A549 (cell line): ENCODE results near the gene SGIP1. TPM values are rescaled to one million over a fixed set of nuclear protein-coding genes. Genes with fewer than 3 reads are reported as not detected.
"Not testable (repeated sequence)": the region's sequence is repeated elsewhere in the genome, so short reads cannot be mapped to it uniquely, and the experiment has no call there.

Source experiments
- ATAC-seq, 2 experiments: fragments of 200-7000 bp in 1 of 2; fragments of >200 bp in 1 of 2; cut with Nextera tagmentation in 1 of 2; cut with Tn5 transposase in 1 of 2; 3 replicates each; pipeline versions ENCODE4 v1.8.0 to v1.9.1; 2018 to 2020; ENCODE audit warnings: mild to moderate bottlenecking in 1 of 2, moderate library complexity in 1 of 2
- CTCF ChIA-PET: fragments of 300-600 bp; sonication (Branson Sonifier 250); formaldehyde crosslinking; extraction: SDS; loops from one replicate; lab custom pipeline; 2021; ENCODE audit warnings: antibody characterized with exemption, inconsistent platforms; lab: Yijun Ruan, JAX
- POLR2A ChIA-PET: fragments of 350-600 bp; formaldehyde crosslinking; extraction: SDS; loops from one replicate; lab custom pipeline; 2021; ENCODE audit warnings: antibody characterized with exemption, inconsistent platforms; lab: Yijun Ruan, JAX
- DNase-seq, 2 experiments: peaks; one replicate each; pipeline versions ENCODE4 v3.0.0 to v3.0.0-alpha.2; 2011 to 2016; ENCODE audit warnings: low read depth in 1 of 2, low spot score in 1 of 2
- FAIRE-seq: peaks from 2 replicates; lab custom pipeline; 2011; peaks lifted over from hg19 to GRCh38; lab: Jason Lieb, UNC
- H3K27ac ChIP-seq, 2 experiments: fragments of >200 bp; sonication (Bioruptor Twin); formaldehyde crosslinking; 3 replicates each; pipeline ENCODE4 v1.5.1; 2016 to 2017
- H3K4me1 ChIP-seq: fragments of >200 bp; sonication (Bioruptor Twin); formaldehyde crosslinking; 3 replicates; pipeline ENCODE4 v1.6.1; 2016
- H3K4me2 ChIP-seq: fragments of >200 bp; sonication (Bioruptor Twin); formaldehyde crosslinking; 3 replicates; pipeline ENCODE4 v1.6.1; 2016
- H3K4me3 ChIP-seq: fragments of >200 bp; sonication (Bioruptor Twin); formaldehyde crosslinking; 3 replicates; pipeline ENCODE4 v1.5.1; 2016
- H3K9me3 ChIP-seq: fragments of >200 bp; sonication (Bioruptor Twin); formaldehyde crosslinking; 3 replicates; pipeline ENCODE4 v1.6.1; 2016
- CHD2 ChIP-seq: fragments of 150-350 bp; IDR thresholded peaks from 2 replicates; pipeline ENCODE4 v1.6.1; 2014; ENCODE audit warnings: low read length; ENCODE audit not compliant: partially characterized antibody
- EHMT2 ChIP-seq: fragments of 200-600 bp; sonication (generic); IDR thresholded peaks from 2 replicates; pipeline ENCODE4 v1.6.1; 2016; ENCODE audit warnings: antibody characterized with exemption, low read depth, mild to moderate bottlenecking, moderate library complexity
- EP300 ChIP-seq, 2 experiments: fragments of >200 bp; sonication (Bioruptor Twin); formaldehyde crosslinking; IDR thresholded peaks; 2 replicates in 1 of 2; 3 replicates in 1 of 2; pipeline ENCODE4 v1.6.1; 2016 to 2017
- FOSB ChIP-seq: fragments of 250-450 bp; sonication (Bioruptor Pico); IDR thresholded peaks from 2 replicates; pipeline ENCODE4 v1.5.0; 2020; ENCODE audit warnings: mild to moderate bottlenecking, moderate library complexity
- FOSL2 ChIP-seq, 2 experiments: fragments of 450-650 bp in 1 of 2; fragments of >200 bp in 1 of 2; sonication (Bioruptor Twin) in 1 of 2; formaldehyde crosslinking; IDR thresholded peaks; 2 replicates each; pipeline versions ENCODE4 v1.5.0 to v1.6.1; 2016 to 2020; ENCODE audit warnings: mild to moderate bottlenecking in 1 of 2, moderate library complexity in 1 of 2
- JUNB ChIP-seq: fragments of >200 bp; sonication (Bioruptor Twin); formaldehyde crosslinking; IDR thresholded peaks from 2 replicates; pipeline ENCODE4 v1.6.1; 2016
- MAFK ChIP-seq: fragments of 450-650 bp; IDR thresholded peaks from 2 replicates; pipeline ENCODE4 v1.6.1; 2014; ENCODE audit not compliant: partially characterized antibody
- NFE2L2 ChIP-seq: fragments of 150-350 bp; conservative IDR thresholded peaks from 2 replicates; pipeline ENCODE4 v1.6.1; 2014; ENCODE audit warnings: low read length
- NR3C1 ChIP-seq: fragments of >200 bp; sonication (Bioruptor Twin); formaldehyde crosslinking; IDR thresholded peaks from 3 replicates; pipeline ENCODE4 v1.6.1; 2017
- PHF8 ChIP-seq: fragments of 200-600 bp; sonication (generic); IDR thresholded peaks from 2 replicates; pipeline ENCODE4 v1.6.1; 2016; ENCODE audit warnings: low read depth, mild to moderate bottlenecking, antibody characterized with exemption, moderate library complexity, borderline replicate concordance
- POLR2A ChIP-seq: IDR thresholded peaks from 2 replicates; pipeline ENCODE4 v1.6.1; 2012; ENCODE audit warnings: mild to moderate bottlenecking, low read length
- RAD21 ChIP-seq, 2 experiments: fragments of >200 bp in 1 of 2; sonication (Bioruptor Twin) in 1 of 2; formaldehyde crosslinking in 1 of 2; IDR thresholded peaks in 1 of 2; conservative IDR thresholded peaks in 1 of 2; 2 replicates in 1 of 2; 3 replicates in 1 of 2; pipeline ENCODE4 v1.6.1; 2012 to 2018; ENCODE audit warnings: inconsistent platforms in 1 of 2
- RCOR1 ChIP-seq: fragments of 150-350 bp; IDR thresholded peaks from 2 replicates; pipeline ENCODE4 v1.6.1; 2014; ENCODE audit warnings: antibody characterized with exemption, low read length, low read depth
- RFX5 ChIP-seq: fragments of 450-650 bp; IDR thresholded peaks from 2 replicates; pipeline ENCODE4 v1.7.1; 2014; ENCODE audit warnings: antibody characterized with exemption, mild to moderate bottlenecking, moderate library complexity
- ZC3H11A ChIP-seq: fragments of 450-650 bp; IDR thresholded peaks from 2 replicates; pipeline ENCODE4 v1.6.1; 2014; ENCODE audit warnings: antibody characterized with exemption, mild to moderate bottlenecking
- WGBS: methylation state at CpG from one replicate; pipeline ENCODE4 v1.1.6; 2017; ENCODE audit errors: missing lambda C conversion rate; 5-methylcytosine and 5-hydroxymethylcytosine counted together
- polyA plus RNA-seq, 4 experiments: library from polyadenylated mRNA; depleted of rRNA in 3 of 4; stranded (reverse); fragments of >200 nt; fragmentation: RNase III in 1 of 4; extraction: RNeasy Plus Mini Kit Qiagen cat#74134 plus additional on column Dnase treatment in 1 of 4; gene quantifications; 2 replicates in 3 of 4; 3 replicates in 1 of 4; pipeline ENCODE4 v1.2.3, GENCODE V29; 2011 to 2017
- small RNA-seq, 6 experiments: library from RNA; depleted of rRNA; stranded (forward); fragments of <200 nt; gene quantifications; one replicate each; pipeline ENCODE3, GENCODE V24; 2012
- TF ChIP-seq, protein P1 (sequence below): fragments of >200 bp; sonication (Bioruptor Twin); formaldehyde crosslinking; IDR thresholded peaks from 3 replicates; pipeline ENCODE4 v1.6.1; 2016
- TF ChIP-seq, protein P2 (sequence below): fragments of >200 bp; sonication (Bioruptor Twin); formaldehyde crosslinking; IDR thresholded peaks from 3 replicates; pipeline ENCODE4 v1.5.1; 2016
- TF ChIP-seq, protein P3 (sequence below): fragments of 250-450 bp; sonication (Bioruptor Pico); IDR thresholded peaks from 2 replicates; pipeline ENCODE4 v1.5.0; 2020; ENCODE audit warnings: low read depth, mild to moderate bottlenecking, moderate library complexity
- TF ChIP-seq, protein P4 (sequence below): IDR thresholded peaks from 2 replicates; pipeline ENCODE4 v1.6.1; 2012; ENCODE audit warnings: low read depth, borderline replicate concordance

SGIP1 gene
- polyA plus RNA-seq, 2 of the 4 experiments (the other 2 are of a cell fraction): not detected

DNA sequence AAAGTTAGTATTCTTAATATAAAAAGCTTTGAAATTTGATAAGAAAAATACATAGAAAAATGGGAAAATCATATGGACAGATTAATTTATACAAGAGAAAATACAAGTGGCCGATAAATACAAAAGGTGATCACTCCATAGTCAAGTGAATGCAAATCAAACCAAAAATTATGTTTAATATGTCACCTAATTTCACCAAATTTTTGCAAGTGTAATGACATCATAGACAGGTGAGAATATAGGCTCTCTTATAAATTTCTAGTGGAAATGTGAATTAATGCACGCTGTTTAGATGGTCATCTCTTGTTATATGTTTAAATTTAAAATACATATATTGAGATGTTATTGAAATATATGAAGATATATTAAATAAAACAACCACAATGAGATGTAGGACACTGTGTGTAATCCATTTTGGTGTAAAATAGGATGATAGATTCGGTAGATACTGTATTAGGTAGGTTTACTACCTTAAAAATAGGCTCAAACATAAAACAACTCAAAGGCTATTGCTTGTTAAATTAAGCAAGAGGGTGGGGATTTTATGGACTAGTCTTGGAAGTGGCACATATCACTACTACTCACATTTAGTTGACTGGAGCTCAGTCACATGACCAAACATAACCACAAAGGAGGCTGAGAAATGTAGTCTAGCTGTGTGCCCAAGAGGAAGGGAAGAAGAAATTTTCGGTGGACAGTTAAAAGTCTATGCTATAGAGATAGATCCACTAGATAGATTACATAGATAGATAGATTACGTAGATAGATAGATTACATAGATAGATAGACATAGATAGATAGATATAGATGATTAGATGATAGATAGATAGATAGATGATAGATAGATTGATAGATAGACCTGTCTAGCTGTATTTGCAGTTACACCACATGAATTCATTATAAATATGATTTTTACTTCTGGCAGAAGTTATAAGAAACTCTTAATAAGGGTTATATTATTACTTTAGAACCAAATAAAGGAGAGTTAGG lies 258.0 kb downstream of the SGIP1 start:
- no peak for ATAC-seq
- H3K4me1 ChIP-seq: no peaks in the 10 kb centered on the region
- H3K4me2 ChIP-seq: no peak overlapping the region
- 42% methylated on average over 5 of the region's 5 CpGs for WGBS
- H3K9me3 ChIP-seq: no peaks in the 10 kb centered on the region
- ChIA-PET POLR2A (no interaction called here), CTCF (no interaction called here)
- no peak overlapping the region for H3K27ac ChIP-seq
- TF ChIP-seq, protein P1, sequence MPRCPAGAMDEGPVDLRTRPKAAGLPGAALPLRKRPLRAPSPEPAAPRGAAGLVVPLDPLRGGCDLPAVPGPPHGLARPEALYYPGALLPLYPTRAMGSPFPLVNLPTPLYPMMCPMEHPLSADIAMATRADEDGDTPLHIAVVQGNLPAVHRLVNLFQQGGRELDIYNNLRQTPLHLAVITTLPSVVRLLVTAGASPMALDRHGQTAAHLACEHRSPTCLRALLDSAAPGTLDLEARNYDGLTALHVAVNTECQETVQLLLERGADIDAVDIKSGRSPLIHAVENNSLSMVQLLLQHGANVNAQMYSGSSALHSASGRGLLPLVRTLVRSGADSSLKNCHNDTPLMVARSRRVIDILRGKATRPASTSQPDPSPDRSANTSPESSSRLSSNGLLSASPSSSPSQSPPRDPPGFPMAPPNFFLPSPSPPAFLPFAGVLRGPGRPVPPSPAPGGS: no peak
- TF ChIP-seq CHD2 (no peak), EHMT2 (no peak), POLR2A (no peak), RFX5 (no peak), ZC3H11A (no peak), RCOR1 (no peak), FOSL2 (IDR thresholded peaks at IDR 0.05) (no peak), FOSL2 (CRISPR knock-in tag; IDR thresholded peaks at IDR 0.05) (no peak), PHF8 (no peak), NFE2L2 (no peak), NR3C1 (no peak), RAD21 (conservative IDR thresholded peaks at IDR 0.05 in 1 of 2, IDR thresholded peaks at IDR 0.05 in 1 of 2) (no peak), JUNB (no peak), EP300 (IDR thresholded peaks at IDR 0.05) (no peak), MAFK (no peak), FOSB (CRISPR knock-in tag) (no peak)
- TF ChIP-seq, protein P2, sequence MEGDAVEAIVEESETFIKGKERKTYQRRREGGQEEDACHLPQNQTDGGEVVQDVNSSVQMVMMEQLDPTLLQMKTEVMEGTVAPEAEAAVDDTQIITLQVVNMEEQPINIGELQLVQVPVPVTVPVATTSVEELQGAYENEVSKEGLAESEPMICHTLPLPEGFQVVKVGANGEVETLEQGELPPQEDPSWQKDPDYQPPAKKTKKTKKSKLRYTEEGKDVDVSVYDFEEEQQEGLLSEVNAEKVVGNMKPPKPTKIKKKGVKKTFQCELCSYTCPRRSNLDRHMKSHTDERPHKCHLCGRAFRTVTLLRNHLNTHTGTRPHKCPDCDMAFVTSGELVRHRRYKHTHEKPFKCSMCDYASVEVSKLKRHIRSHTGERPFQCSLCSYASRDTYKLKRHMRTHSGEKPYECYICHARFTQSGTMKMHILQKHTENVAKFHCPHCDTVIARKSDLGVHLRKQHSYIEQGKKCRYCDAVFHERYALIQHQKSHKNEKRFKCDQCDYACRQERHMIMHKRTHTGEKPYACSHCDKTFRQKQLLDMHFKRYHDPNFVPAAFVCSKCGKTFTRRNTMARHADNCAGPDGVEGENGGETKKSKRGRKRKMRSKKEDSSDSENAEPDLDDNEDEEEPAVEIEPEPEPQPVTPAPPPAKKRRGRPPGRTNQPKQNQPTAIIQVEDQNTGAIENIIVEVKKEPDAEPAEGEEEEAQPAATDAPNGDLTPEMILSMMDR: no peak
- TF ChIP-seq, protein P3, sequence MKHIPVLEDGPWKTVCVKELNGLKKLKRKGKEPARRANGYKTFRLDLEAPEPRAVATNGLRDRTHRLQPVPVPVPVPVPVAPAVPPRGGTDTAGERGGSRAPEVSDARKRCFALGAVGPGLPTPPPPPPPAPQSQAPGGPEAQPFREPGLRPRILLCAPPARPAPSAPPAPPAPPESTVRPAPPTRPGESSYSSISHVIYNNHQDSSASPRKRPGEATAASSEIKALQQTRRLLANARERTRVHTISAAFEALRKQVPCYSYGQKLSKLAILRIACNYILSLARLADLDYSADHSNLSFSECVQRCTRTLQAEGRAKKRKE: no peak
- TF ChIP-seq, protein P4, sequence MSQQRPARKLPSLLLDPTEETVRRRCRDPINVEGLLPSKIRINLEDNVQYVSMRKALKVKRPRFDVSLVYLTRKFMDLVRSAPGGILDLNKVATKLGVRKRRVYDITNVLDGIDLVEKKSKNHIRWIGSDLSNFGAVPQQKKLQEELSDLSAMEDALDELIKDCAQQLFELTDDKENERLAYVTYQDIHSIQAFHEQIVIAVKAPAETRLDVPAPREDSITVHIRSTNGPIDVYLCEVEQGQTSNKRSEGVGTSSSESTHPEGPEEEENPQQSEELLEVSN: no peak
- no peak for FAIRE-seq
- no peak for DNase-seq
- no peak overlapping the region for H3K4me3 ChIP-seq

DNA sequence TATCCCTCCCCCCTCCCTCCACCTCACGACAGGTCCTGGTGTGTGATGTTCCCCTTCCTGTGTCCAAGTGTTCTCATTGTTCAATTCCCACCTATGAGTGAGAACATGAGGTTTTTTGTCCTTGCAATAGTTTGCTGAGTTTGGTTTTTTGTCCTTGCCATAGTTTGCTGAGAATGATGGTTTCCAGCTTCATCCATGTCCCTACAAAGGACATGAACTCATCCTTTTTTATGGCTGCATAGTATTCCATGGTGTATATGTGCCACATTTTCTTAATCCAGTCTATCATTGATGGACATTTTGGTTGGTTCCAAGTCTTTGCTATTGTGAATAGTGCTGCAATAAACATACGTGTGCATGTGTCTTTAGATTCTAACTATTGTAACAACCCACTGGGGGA lies 261.9 kb downstream of the SGIP1 start:
- POLR2A ChIA-PET, DNase-seq, H3K4me1 ChIP-seq, H3K27ac ChIP-seq, H3K9me3 ChIP-seq, H3K4me3 ChIP-seq, CTCF ChIA-PET, H3K4me2 ChIP-seq, FAIRE-seq, ATAC-seq: not testable (repeated sequence)
- 50% methylated on average over 1 of the region's 2 CpGs for WGBS

Small RNA genes within 50 kb of the gene (small RNA-seq; reads per million reads assigned to genes)
- gene MIR3117: 0 to 6.0 (median 2.0) reads per million in 6 experiments

Other genes with a start within 250 kb of the SGIP1 start
- not detected in 2 replicates for gene DYNLT5, start 218.3 kb downstream of the SGIP1 start, polyA plus RNA-seq (2011; rRNA removed)
- gene DYNLT5, start 218.3 kb downstream of the SGIP1 start, polyA plus RNA-seq (2017; fragmentation: RNase III; extraction: RNeasy Plus Mini Kit Qiagen cat#74134 plus additional on column Dnase treatment): not detected in 3 replicates